ENCODE results near the gene CABP5.
A peak's percentile ranks its signal among the peaks of the same experiment; 100 is the strongest.

Gene CABP5

DNA sequence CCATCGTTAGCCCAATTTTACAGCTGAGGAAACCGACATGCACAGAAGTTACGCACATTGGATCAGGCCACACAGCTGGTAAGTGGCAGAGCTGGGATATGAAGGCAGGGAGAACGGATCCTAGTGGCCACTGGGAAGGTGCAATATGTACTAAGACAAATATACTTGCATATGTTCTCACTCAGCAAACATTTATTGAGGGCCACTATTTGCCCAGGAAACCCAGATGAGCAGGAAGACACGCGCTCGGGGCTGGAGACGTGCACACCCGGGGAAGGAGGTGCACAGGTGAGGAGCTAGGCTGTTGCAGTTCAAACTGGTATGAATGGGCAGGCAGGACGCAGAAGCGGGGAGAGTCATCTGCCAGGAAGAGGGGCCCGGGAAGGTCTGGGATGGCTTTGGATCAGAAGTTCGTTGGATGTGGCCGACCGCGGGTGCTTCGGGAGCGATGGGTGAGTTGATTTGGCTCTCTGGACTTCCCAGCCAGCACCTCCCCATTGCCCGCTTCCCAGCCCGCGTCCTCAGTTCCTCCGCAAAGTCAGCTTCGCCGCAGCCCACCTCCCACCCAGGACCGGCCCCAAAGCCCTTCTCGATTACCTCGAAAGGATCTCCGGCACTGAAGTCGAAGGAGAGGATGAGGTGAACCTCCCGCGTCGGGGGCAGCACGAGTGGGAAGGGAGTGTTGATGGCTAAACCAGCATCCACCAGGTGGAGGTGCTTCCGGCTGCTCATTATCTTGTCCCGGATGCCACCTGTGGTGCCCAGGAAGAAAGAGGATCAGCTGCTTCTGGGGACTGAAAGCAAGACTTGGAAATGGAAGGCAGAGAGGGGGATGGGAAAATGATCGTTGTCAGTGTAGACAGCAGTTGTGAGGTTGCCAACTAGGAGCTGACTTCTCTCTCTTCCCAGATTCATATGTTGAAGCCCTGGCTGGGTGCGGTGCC, 17.8 kb upstream of the CABP5 start:
- Histone ChIP-seq H3K27ac (ENCODE audit: low read length) (no peak overlapping the region), H3K4me3 (ENCODE audit: low read length) (peak overlapping the region; percentile 28), H3K4me1 (ENCODE audit: control insufficient read depth, low read depth, low read length) (peaks cover 3% of the 10 kb centered on the region), H3K36me3 (ENCODE audit: control insufficient read depth, low read depth, low read length) (no peaks in the 10 kb centered on the region), H3K9me3 (ENCODE audit: control insufficient read depth, low read depth, low read length) (no peaks in the 10 kb centered on the region), H3K27me3 (ENCODE audit: control insufficient read depth, insufficient read depth, low read length) (no peaks in the 10 kb centered on the region), H3K9ac (ENCODE audit: low read length) (peak overlapping the region; percentile 29)

DNA sequence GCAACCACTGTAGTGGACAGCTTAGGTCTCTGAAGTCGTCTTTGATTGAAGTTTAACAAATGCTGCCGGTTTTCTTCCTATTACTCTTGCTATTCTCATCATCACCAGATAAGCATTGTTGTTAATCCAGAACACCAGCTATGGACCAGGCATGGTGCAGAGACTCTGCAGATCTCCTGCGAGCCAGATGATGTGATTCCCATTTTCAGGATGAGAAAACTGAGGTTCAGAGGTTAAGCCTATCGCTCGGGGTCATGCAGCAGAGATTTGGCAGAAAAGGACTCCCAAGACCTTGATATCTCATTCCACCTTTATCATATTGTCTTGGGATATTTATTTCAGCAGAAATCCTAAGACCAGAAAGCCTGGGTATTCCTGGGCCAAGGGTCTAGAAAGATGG, 16.5 kb upstream of the CABP5 start:
- H3K4me3 ChIP-seq (ENCODE audit: low read length): no peak overlapping the region
- no peak overlapping the region for H3K27ac ChIP-seq (ENCODE audit: low read length)
- no peaks in the 10 kb centered on the region for H3K36me3 ChIP-seq (ENCODE audit: control insufficient read depth, low read depth, low read length)
- H3K9ac ChIP-seq (ENCODE audit: low read length): no peak overlapping the region
- no peaks in the 10 kb centered on the region for H3K27me3 ChIP-seq (ENCODE audit: control insufficient read depth, insufficient read depth, low read length)
- H3K9me3 ChIP-seq (ENCODE audit: control insufficient read depth, low read depth, low read length): no peaks in the 10 kb centered on the region
- H3K4me1 ChIP-seq (ENCODE audit: control insufficient read depth, low read depth, low read length): peaks cover 3% of the 10 kb centered on the region

DNA sequence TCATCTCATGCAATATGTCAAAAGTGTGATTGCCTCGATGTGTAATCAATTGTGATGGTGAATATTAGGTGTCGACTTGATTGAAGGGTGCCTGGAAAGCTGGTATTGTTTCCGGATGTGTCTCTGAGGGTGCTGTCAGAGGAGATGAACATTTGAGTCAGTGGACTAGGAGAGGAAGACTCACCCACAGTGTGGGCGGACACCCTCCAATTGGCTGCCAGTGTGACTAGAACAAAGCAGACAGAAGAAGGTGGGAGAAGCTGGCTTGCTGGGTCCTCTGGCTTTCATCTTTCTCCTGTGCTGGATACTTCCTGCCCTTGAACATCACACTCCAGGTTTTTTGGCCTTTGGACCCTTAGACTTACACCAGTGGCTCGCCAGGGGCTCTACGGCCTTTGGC, 15.5 kb upstream of the CABP5 start:
- peaks cover 3% of the 10 kb centered on the region for H3K4me1 ChIP-seq (ENCODE audit: control insufficient read depth, low read depth, low read length)
- no peaks in the 10 kb centered on the region for H3K9me3 ChIP-seq (ENCODE audit: control insufficient read depth, low read depth, low read length)
- H3K27ac ChIP-seq (ENCODE audit: low read length): no peak overlapping the region
- no peak overlapping the region for H3K4me3 ChIP-seq (ENCODE audit: low read length)
- no peak overlapping the region for H3K9ac ChIP-seq (ENCODE audit: low read length)
- H3K27me3 ChIP-seq (ENCODE audit: control insufficient read depth, insufficient read depth, low read length): no peaks in the 10 kb centered on the region
- H3K36me3 ChIP-seq (ENCODE audit: control insufficient read depth, low read depth, low read length): no peaks in the 10 kb centered on the region

DNA sequence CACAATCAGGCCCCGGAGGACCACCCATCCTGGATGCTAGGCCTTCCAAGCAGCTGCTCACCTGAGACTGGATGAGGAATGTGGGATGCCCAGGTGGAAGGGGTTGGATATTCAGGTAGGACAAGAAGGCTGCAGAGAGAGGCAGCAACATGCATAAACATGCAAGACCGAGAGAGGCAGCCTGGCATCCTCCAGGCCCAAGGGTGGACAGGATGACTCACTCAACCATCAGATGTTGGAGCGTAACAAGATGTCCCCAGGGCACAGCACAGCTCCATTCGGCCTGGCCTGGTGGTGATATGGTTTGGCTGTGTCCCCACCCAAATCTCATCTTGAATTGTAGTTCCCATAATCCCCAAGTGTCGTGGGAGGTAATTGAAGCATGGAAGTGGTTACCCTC, 10.0 kb upstream of the CABP5 start:
- H3K36me3 ChIP-seq (ENCODE audit: control insufficient read depth, low read depth, low read length): no peaks in the 10 kb centered on the region
- H3K27me3 ChIP-seq (ENCODE audit: control insufficient read depth, insufficient read depth, low read length): no peaks in the 10 kb centered on the region
- H3K4me1 ChIP-seq (ENCODE audit: control insufficient read depth, low read depth, low read length): no peaks in the 10 kb centered on the region
- no peak overlapping the region for H3K9ac ChIP-seq (ENCODE audit: low read length)
- H3K4me3 ChIP-seq (ENCODE audit: low read length): no peak overlapping the region
- no peak overlapping the region for H3K27ac ChIP-seq (ENCODE audit: low read length)
- H3K9me3 ChIP-seq (ENCODE audit: control insufficient read depth, low read depth, low read length): peaks cover 3% of the 10 kb centered on the region

DNA sequence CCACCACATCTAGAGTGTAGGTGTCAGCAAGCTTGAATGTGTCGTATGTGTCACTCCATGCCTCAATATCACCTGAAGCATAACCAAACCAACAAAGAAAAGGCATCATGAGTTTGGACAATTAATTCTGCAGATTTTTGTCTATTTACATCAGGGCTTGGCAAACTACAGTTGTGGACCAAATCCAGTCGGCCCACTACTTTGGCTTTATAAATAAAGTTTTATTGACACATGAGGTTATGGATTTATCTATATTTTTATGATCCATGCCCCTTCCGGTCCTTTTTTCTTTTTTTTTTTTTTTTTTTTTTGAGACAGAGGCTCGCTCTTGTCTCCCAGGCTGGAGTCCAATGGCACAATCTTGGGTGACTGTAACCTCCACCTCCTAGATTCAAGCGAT, 9.2 kb upstream of the CABP5 start:
- H3K27ac ChIP-seq (ENCODE audit: low read length): no peak overlapping the region
- no peaks in the 10 kb centered on the region for H3K27me3 ChIP-seq (ENCODE audit: control insufficient read depth, insufficient read depth, low read length)
- no peaks in the 10 kb centered on the region for H3K36me3 ChIP-seq (ENCODE audit: control insufficient read depth, low read depth, low read length)
- no peaks in the 10 kb centered on the region for H3K4me1 ChIP-seq (ENCODE audit: control insufficient read depth, low read depth, low read length)
- H3K4me3 ChIP-seq (ENCODE audit: low read length): no peak overlapping the region
- no peak overlapping the region for H3K9ac ChIP-seq (ENCODE audit: low read length)
- peaks cover 3% of the 10 kb centered on the region for H3K9me3 ChIP-seq (ENCODE audit: control insufficient read depth, low read depth, low read length)

DNA sequence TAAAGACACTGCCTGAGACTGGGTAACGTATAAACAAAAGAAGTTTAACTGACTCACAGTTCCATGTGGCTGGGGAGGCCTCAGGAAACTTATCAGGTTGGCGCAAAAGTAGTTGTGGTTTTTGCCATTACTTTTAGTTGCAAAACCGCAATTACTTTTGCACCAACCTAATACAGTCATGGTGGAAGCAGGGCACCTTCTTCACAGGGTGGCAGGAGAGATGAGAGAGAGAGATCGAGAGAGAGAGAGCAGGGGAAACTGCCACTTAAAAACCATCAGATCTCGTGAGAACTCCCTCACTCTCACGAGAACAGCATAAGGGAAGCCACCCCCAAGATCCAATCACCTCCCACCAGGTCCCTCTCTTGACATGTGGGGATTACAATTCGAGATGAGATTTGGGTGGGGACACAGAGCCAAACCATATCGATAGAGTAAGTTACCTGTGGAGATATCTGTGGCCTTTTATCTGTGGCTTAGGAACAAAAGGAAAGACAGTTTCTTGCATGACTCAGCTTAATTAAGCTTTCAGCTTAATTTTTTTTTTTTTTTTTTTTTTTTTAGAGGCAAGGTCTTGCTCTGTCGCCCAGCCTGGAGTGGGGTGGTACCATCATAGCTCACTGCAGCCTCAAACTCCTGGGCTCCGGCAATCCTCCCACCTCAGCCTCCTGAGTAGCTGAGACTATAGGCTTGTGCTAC, 7.6 kb upstream of the CABP5 start:
- Histone ChIP-seq H3K36me3 (ENCODE audit: control insufficient read depth, low read depth, low read length) (no peaks in the 10 kb centered on the region), H3K27ac (ENCODE audit: low read length) (no peak overlapping the region), H3K9ac (ENCODE audit: low read length) (no peak overlapping the region), H3K4me3 (ENCODE audit: low read length) (no peak overlapping the region), H3K4me1 (ENCODE audit: control insufficient read depth, low read depth, low read length) (no peaks in the 10 kb centered on the region), H3K27me3 (ENCODE audit: control insufficient read depth, insufficient read depth, low read length) (no peaks in the 10 kb centered on the region), H3K9me3 (ENCODE audit: control insufficient read depth, low read depth, low read length) (peaks cover 3% of the 10 kb centered on the region)

DNA sequence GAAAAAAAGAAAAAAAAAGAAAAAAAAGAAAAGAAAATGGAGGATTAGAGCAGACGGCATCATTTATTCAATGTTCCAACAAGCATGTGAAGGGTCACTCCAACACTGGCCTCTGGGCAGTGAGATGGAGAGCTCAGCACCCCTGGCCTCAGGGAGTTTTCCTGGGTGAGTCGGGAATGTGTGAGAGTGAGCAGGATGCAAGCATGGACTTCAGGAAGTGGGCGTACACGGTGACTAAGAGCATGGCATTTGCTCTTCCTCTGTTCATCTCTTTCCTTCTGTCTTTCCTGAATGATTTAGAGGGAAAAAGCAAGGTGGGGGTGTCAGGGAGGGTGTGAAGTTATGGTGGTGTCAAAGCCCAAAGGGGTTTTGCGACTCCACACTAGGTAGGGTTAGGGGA, 682 bp upstream of the CABP5 start:
- no peaks in the 10 kb centered on the region for H3K9me3 ChIP-seq (ENCODE audit: control insufficient read depth, low read depth, low read length)
- H3K4me1 ChIP-seq (ENCODE audit: control insufficient read depth, low read depth, low read length): no peaks in the 10 kb centered on the region
- H3K27ac ChIP-seq (ENCODE audit: low read length): no peak overlapping the region
- no peak overlapping the region for H3K9ac ChIP-seq (ENCODE audit: low read length)
- no peaks in the 10 kb centered on the region for H3K36me3 ChIP-seq (ENCODE audit: control insufficient read depth, low read depth, low read length)
- no peak overlapping the region for H3K4me3 ChIP-seq (ENCODE audit: low read length)
- no peaks in the 10 kb centered on the region for H3K27me3 ChIP-seq (ENCODE audit: control insufficient read depth, insufficient read depth, low read length)

DNA sequence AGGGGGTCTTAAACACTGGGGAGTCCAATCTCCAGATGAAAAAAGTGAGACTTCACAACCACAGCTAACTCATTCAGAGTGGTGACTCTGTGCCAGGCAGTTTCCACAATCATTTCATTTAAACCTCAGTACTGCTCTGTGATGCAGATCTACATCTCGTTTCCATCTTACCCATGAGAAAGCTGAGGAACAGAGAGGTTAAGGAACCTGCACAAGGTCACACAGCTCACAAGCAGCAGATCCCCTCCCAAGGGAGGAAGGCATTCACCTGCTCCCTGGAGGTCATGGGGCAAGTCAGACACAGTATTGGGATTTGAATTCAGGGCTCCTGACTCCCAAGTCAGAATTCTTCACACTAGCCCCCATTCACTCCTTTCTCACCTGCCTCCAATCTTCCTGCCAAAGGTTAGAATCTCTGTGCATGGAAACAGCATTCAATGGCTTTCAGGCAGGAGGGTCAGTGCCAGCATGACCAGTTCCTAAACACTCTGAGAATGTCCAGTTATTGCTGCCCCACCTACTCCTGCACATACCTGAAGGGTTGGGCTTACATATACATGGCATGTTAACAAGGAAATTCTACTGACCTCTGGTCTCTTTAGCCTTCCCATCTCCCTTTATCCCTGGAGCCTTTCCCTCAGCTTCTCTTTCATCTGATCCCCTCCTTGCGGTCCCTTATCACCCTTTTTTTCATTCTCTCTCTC, 1.9 kb downstream of the CABP5 start:
- Histone ChIP-seq H3K4me3 (ENCODE audit: low read length) (no peak overlapping the region), H3K27me3 (ENCODE audit: control insufficient read depth, insufficient read depth, low read length) (no peaks in the 10 kb centered on the region), H3K27ac (ENCODE audit: low read length) (no peak overlapping the region), H3K9ac (ENCODE audit: low read length) (no peak overlapping the region), H3K36me3 (ENCODE audit: control insufficient read depth, low read depth, low read length) (no peaks in the 10 kb centered on the region), H3K4me1 (ENCODE audit: control insufficient read depth, low read depth, low read length) (no peaks in the 10 kb centered on the region), H3K9me3 (ENCODE audit: control insufficient read depth, low read depth, low read length) (peaks cover 2% of the 10 kb centered on the region)

DNA sequence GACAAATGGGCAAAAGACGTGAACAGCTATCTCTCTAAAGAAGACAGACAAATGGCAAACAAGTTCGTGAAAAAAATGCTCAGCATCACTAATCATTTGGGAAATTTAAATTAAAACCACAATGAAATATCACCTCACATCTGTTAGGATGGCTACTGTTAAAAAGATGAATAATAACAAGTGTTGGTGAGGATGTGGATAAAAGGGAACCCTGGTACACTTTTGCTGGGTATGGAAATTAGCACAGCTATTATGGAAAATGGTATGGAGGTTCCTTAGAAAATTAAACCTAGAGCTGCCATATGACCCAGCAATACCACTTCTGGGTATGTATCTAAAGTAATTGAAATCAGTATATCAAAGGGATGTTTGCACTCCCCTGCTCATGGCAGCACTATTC, 7.1 kb downstream of the CABP5 start:
- Histone ChIP-seq H3K4me1 (ENCODE audit: control insufficient read depth, low read depth, low read length) (no peaks in the 10 kb centered on the region), H3K4me3 (ENCODE audit: low read length) (no peak overlapping the region), H3K27ac (ENCODE audit: low read length) (no peak overlapping the region), H3K9me3 (ENCODE audit: control insufficient read depth, low read depth, low read length) (peaks cover 6% of the 10 kb centered on the region), H3K36me3 (ENCODE audit: control insufficient read depth, low read depth, low read length) (no peaks in the 10 kb centered on the region), H3K27me3 (ENCODE audit: control insufficient read depth, insufficient read depth, low read length) (no peaks in the 10 kb centered on the region), H3K9ac (ENCODE audit: low read length) (no peak overlapping the region)

DNA sequence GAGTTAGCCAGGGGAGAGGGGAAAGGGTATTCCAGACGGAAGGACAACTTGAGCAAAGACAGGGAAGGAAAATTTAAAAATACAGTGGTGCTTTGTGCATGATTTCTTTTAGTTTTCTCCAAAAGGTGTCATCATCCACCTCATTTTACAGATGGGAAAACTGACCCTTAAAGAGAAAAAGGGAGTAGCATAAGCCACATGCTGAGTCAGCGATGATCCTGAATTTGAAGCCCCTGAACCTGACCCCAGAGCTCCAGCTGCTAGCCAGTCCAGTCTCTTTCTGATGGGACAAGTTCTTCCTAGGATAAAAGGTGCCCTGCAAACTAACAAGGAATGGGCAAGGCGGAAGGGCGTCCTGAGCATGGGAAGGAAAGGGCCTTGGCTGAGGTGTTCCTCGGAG, 10.3 kb downstream of the CABP5 start:
- no peaks in the 10 kb centered on the region for H3K36me3 ChIP-seq (ENCODE audit: control insufficient read depth, low read depth, low read length)
- no peaks in the 10 kb centered on the region for H3K4me1 ChIP-seq (ENCODE audit: control insufficient read depth, low read depth, low read length)
- H3K27me3 ChIP-seq (ENCODE audit: control insufficient read depth, insufficient read depth, low read length): no peaks in the 10 kb centered on the region
- H3K9ac ChIP-seq (ENCODE audit: low read length): no peak overlapping the region
- peaks cover 6% of the 10 kb centered on the region for H3K9me3 ChIP-seq (ENCODE audit: control insufficient read depth, low read depth, low read length)
- no peak overlapping the region for H3K4me3 ChIP-seq (ENCODE audit: low read length)
- H3K27ac ChIP-seq (ENCODE audit: low read length): no peak overlapping the region

DNA sequence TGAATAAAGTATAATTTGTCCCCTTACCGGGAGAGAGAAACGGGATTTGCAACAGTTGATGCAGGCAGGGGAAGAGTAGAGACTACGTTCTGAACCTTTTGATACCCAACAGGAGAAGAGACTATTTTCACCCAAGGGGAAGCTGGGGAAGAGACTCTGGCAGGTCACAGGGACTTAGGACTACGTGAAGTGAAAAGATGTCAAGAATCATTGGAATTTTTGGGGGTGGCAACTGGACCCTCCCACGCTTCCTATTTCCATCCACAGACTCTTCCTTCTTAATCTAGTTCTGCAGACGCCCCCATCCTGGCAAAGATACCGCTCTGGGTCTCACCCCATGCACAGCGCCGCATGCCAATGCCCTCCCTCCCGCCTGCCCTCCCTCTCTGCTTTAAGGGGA, 13.8 kb downstream of the CABP5 start:
- no peak overlapping the region for H3K27ac ChIP-seq (ENCODE audit: low read length)
- no peak overlapping the region for H3K4me3 ChIP-seq (ENCODE audit: low read length)
- no peaks in the 10 kb centered on the region for H3K27me3 ChIP-seq (ENCODE audit: control insufficient read depth, insufficient read depth, low read length)
- no peaks in the 10 kb centered on the region for H3K9me3 ChIP-seq (ENCODE audit: control insufficient read depth, low read depth, low read length)
- no peak overlapping the region for H3K9ac ChIP-seq (ENCODE audit: low read length)
- no peaks in the 10 kb centered on the region for H3K4me1 ChIP-seq (ENCODE audit: control insufficient read depth, low read depth, low read length)
- H3K36me3 ChIP-seq (ENCODE audit: control insufficient read depth, low read depth, low read length): no peaks in the 10 kb centered on the region

Measured in iPS-18a (cell line).